Activated naive CD8-positive, alpha-beta T cell treated with anti-CD3 and anti-CD28 coated beads, Interleukin-2, amount 10 ng/mL, durations not matched to agents 7 days and 5 days (primary cell): ENCODE results near the gene NMNAT2. TPM values are rescaled to one million over a fixed set of nuclear protein-coding genes. Genes with fewer than 3 reads are reported as not detected.
"Not testable (repeated sequence)": the region's sequence is repeated elsewhere in the genome, so short reads cannot be mapped to it uniquely, and the experiment has no call there.

Source experiments
- ATAC-seq: fragments of 150-1000 bp; cut with Tn5 transposase; one replicate; pipeline ENCODE4 v1.10.0; 2021; ENCODE audit warnings: low read depth, moderate library complexity
- POLR2A ChIA-PET: fragments of 350-600 bp; sonication (Branson Sonifier 250); formaldehyde crosslinking; loops from one replicate; lab custom pipeline; 2021; ENCODE audit warnings: antibody characterized with exemption; lab: Charles Lee
- DNase-seq: peaks from one replicate; pipeline ENCODE4 v3.0.0; 2021
- H3K27ac Mint-ChIP-seq: one replicate; pipeline ENCODE4 v1.8.0; 2022; ENCODE audit warnings: mild to moderate bottlenecking, mixed read lengths
- H3K27me3 Mint-ChIP-seq: one replicate; pipeline ENCODE4 v1.8.0; 2022; ENCODE audit warnings: mild to moderate bottlenecking, moderate library complexity, mixed read lengths
- H3K36me3 Mint-ChIP-seq: one replicate; pipeline ENCODE4 v1.8.0; 2021; ENCODE audit warnings: mild to moderate bottlenecking, mixed read lengths
- H3K4me1 Mint-ChIP-seq: one replicate; pipeline ENCODE4 v1.8.0; 2021; ENCODE audit warnings: mixed read lengths
- H3K4me3 Mint-ChIP-seq: one replicate; pipeline ENCODE4 v1.8.0; 2022; ENCODE audit warnings: mild to moderate bottlenecking, moderate library complexity, mixed read lengths
- H3K9me3 Mint-ChIP-seq: one replicate; pipeline ENCODE4 v1.8.0; 2021; ENCODE audit warnings: mixed read lengths
- total RNA-seq, 2 experiments: library from RNA; stranded (reverse); gene quantifications; one replicate each; pipeline ENCODE4 v1.2.3, GENCODE V29; 2021

Gene NMNAT2
- total RNA-seq, 2 experiments from 2014 or later = not detected

GRCh38 chr1:183407474-183407873 lies 10.7 kb downstream of the NMNAT2 start:
- POLR2A ChIA-PET = no interaction called here
- no peak overlapping the region for H3K4me3 Mint-ChIP-seq
- no peak for DNase-seq
- no peak overlapping the region for H3K27ac Mint-ChIP-seq
- H3K9me3 Mint-ChIP-seq = peaks cover 2% of the 10 kb centered on the region
- no peak for ATAC-seq
- H3K36me3 Mint-ChIP-seq = no peaks in the 10 kb centered on the region
- H3K27me3 Mint-ChIP-seq = peaks cover 25% of the 10 kb centered on the region
- no peaks in the 10 kb centered on the region for H3K4me1 Mint-ChIP-seq

GRCh38 chr1:183404476-183404875 lies 13.7 kb downstream of the NMNAT2 start:
- no peaks in the 10 kb centered on the region for H3K36me3 Mint-ChIP-seq
- DNase-seq = no peak
- H3K4me3 Mint-ChIP-seq = no peak overlapping the region
- peaks cover 18% of the 10 kb centered on the region for H3K27me3 Mint-ChIP-seq
- no peak for ATAC-seq
- H3K9me3 Mint-ChIP-seq = peaks cover 1% of the 10 kb centered on the region
- no peak overlapping the region for H3K27ac Mint-ChIP-seq
- no peaks in the 10 kb centered on the region for H3K4me1 Mint-ChIP-seq
- POLR2A ChIA-PET = no interaction called here

DNA sequence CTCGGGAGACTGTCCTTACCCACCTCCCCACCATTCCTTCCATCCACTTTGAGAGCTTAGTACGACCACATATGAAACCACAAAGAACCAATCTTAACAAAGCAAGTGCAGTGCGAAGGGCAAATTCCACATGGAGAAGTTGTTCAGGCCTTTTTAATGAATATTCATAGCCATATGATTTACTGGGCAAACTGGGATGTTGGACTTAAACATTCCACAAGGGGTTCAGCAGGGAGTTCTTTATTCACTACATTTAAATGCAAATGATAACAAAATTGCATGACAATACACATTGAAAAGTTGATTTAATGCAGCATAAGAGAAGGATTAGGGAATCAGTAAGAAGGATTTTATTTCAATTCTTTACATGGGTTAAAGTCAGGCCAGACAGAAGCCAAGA lies 14.7 kb downstream of the NMNAT2 start:
- Mint-ChIP-seq H3K27ac (no peak overlapping the region), H3K36me3 (no peaks in the 10 kb centered on the region), H3K27me3 (peaks cover 18% of the 10 kb centered on the region), H3K4me1 (no peaks in the 10 kb centered on the region), H3K9me3 (peaks cover 1% of the 10 kb centered on the region), H3K4me3 (no peak overlapping the region)
- DNase-seq = no peak
- ATAC-seq = no peak
- POLR2A ChIA-PET = no interaction called here

DNA sequence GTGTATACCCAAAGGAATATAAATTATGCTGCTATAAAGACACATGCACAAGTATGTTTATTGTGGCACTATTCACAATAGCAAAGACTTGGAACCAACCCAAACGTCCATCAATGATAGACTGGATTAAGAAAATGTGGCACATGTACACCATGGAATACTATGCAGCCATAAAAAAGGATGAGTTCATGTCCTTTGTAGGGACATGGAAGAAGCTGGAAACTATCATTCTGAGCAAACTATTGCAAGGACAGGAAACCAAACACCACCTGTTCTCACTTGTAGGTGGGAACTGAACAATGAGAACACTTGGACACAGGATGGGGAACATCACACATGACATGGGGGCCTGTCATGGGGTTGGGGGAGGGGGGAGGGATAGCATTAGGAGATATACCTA lies 16.6 kb downstream of the NMNAT2 start:
- ATAC-seq, H3K9me3 Mint-ChIP-seq, H3K4me3 Mint-ChIP-seq, H3K4me1 Mint-ChIP-seq, DNase-seq, POLR2A ChIA-PET, H3K36me3 Mint-ChIP-seq, H3K27ac Mint-ChIP-seq: not testable (repeated sequence)
- H3K27me3 Mint-ChIP-seq = peaks cover 17% of the 10 kb centered on the region

DNA sequence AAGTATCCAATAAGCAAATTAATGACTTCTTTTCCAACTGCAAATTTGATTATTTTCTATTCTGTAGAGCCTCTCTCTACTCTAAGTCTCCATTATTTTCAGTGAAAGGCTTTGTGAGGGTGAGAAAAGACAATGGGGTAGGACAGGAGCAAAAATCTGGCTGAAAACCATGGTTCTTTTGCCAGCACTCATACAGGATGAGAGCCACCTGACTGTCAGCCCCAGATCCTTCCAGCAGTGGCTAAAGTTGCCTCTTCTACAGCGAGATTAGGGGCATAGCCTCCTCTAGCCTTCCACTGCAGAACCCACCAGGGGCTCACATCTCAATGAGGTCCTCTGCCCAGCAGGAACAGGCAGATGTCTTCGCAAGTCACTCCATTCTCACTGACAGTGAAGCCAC lies 23.7 kb downstream of the NMNAT2 start:
- H3K36me3 Mint-ChIP-seq = no peaks in the 10 kb centered on the region
- peaks cover 18% of the 10 kb centered on the region for H3K27me3 Mint-ChIP-seq
- POLR2A ChIA-PET = no interaction called here
- no peak for DNase-seq
- no peak overlapping the region for H3K4me3 Mint-ChIP-seq
- H3K27ac Mint-ChIP-seq = no peak overlapping the region
- no peaks in the 10 kb centered on the region for H3K9me3 Mint-ChIP-seq
- no peaks in the 10 kb centered on the region for H3K4me1 Mint-ChIP-seq
- ATAC-seq = no peak

DNA sequence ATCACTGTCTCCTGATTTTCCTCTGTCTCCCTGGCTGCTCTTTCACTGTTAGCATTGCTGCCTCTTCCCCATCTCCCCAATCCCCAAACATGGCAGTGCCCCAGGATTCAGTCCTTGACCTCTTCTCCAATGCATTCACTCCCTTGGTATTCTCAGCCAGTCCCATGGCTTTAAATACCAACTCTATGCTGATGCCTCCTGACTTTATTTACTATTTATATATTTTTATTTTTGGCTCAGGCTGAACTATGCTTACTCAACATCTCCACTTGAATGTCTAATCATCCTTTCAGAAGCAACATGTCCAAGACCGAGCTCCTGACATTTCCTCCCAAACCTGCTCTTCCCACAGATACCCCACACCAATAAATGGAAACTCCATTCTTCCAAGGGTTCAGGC lies 26.3 kb downstream of the NMNAT2 start:
- Mint-ChIP-seq H3K36me3 (no peaks in the 10 kb centered on the region), H3K4me1 (no peaks in the 10 kb centered on the region), H3K4me3 (no peak overlapping the region), H3K9me3 (no peaks in the 10 kb centered on the region), H3K27ac (no peak overlapping the region), H3K27me3 (peaks cover 31% of the 10 kb centered on the region)
- POLR2A ChIA-PET = no interaction called here
- DNase-seq = no peak
- no peak for ATAC-seq

DNA sequence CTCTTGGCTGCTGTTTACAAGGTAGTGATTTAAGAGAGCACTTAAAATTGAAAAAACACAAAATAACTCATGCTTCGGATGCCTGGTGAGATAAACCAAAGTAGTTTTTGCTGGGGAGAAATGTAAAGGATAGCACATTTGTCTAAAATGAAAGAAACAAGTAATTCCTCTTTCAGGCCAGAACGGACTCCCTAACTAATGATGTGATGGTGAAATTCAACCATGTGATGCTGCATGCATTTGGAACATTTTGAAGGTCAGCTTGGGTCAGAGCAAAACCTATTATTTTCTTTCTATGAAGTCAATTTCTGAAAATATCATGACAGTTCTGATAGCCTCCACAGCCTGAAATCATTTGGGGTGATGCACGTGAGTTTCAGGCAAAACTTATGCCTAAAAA lies 27.6 kb downstream of the NMNAT2 start:
- Mint-ChIP-seq H3K27me3 (peaks cover 30% of the 10 kb centered on the region), H3K4me1 (no peaks in the 10 kb centered on the region), H3K36me3 (no peaks in the 10 kb centered on the region), H3K27ac (no peak overlapping the region), H3K4me3 (no peak overlapping the region), H3K9me3 (no peaks in the 10 kb centered on the region)
- POLR2A ChIA-PET = no interaction called here
- DNase-seq = no peak
- ATAC-seq = no peak

DNA sequence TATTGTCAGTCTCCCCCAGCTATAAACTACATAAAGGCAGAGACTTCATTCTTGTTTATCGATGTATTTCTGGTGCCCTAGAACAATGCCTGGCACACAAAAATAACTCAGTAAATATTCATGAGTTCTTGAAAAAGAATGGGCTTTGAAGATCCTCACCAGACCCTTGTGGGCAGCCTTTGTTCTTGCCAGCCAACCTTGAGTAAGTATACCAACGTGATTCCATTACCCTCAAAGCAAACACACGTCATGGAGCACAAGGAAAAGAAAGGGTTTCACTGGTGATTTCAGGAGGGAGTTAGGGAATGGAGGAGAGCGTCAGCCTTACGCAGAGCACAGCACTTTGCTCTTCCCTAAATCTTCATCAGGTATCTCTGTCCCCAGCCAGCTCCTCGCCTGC lies 29.4 kb downstream of the NMNAT2 start:
- no peak overlapping the region for H3K4me3 Mint-ChIP-seq
- POLR2A ChIA-PET = no interaction called here
- H3K27me3 Mint-ChIP-seq = peaks cover 25% of the 10 kb centered on the region
- DNase-seq (no peak), ATAC-seq (no peak)
- H3K36me3 Mint-ChIP-seq = no peaks in the 10 kb centered on the region
- no peaks in the 10 kb centered on the region for H3K9me3 Mint-ChIP-seq
- no peaks in the 10 kb centered on the region for H3K4me1 Mint-ChIP-seq
- H3K27ac Mint-ChIP-seq = no peak overlapping the region

DNA sequence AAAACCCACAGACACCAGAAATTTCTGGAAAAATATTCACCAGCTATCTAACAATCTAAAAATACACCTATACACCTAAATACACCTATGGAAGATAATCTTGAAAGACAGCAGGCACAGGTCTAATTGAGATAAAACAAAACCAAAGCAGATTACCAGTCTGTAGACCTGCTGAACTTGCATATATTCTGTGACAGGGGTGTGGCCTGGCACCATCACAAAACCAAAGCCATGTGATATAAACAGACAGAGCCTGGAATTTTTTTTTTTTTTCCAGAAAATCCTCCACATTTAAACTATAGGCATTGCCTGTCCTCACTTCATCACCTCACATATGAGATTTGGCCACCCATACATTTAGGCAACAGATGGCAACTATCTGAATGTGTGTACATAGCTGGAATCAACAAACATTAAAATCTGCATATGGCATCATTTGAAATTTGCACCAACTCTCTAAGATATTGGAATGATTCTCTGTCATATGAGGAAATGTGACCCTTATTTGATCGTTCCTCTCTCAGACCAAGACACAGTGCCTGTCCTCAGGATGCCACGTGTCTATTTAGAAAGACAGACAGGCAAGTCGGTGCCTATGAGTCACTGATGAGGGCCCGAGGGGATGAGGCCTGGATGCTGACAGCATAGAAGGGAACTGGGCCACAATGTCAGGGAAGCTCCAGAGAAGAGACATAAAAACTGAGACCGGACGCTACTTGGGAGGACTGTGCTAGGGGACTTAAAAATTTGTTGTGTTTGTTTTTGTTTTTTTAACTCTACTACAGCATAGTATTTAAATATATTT lies 32.6 kb downstream of the NMNAT2 start:
- peaks cover 26% of the 10 kb centered on the region for H3K27me3 Mint-ChIP-seq
- no peak for DNase-seq
- H3K9me3 Mint-ChIP-seq = no peaks in the 10 kb centered on the region
- H3K4me1 Mint-ChIP-seq = no peaks in the 10 kb centered on the region
- no peak overlapping the region for H3K4me3 Mint-ChIP-seq
- H3K36me3 Mint-ChIP-seq = no peaks in the 10 kb centered on the region
- H3K27ac Mint-ChIP-seq = no peak overlapping the region
- POLR2A ChIA-PET = no interaction called here
- no peak for ATAC-seq

- H3K4me1 Mint-ChIP-seq = no peaks in the 10 kb centered on the region
- peaks cover 15% of the 10 kb centered on the region for H3K27me3 Mint-ChIP-seq
- ATAC-seq = no peak
- no peak overlapping the region for H3K27ac Mint-ChIP-seq
- no peaks in the 10 kb centered on the region for H3K36me3 Mint-ChIP-seq
- H3K4me3 Mint-ChIP-seq = no peak overlapping the region
- DNase-seq = no peak
- no peaks in the 10 kb centered on the region for H3K9me3 Mint-ChIP-seq
- POLR2A ChIA-PET = no interaction called here
These were observed 38.2 kb downstream of the NMNAT2 start for GRCh38 chr1:183379951-183380350.

DNA sequence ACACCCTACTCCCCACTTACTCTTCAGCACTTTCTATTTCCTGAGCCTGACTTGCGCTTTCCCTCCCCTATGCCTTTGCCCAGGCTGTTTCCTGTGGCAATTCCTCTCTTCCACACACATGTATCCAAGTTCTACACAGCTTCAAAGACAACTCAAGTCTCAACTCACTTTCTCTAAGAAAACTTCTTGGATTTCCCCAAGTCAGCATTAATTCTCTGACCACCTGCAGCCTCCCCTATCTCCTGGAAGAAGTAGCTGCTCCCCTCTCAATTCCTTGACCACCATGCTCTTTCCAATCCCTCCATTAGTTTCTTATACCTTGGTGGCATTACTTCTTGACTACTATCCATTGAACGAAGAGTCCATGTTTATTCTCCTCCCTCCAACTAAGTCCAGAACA lies 42.8 kb downstream of the NMNAT2 start:
- no peak overlapping the region for H3K27ac Mint-ChIP-seq
- no peaks in the 10 kb centered on the region for H3K4me1 Mint-ChIP-seq
- peaks cover 11% of the 10 kb centered on the region for H3K27me3 Mint-ChIP-seq
- no peaks in the 10 kb centered on the region for H3K36me3 Mint-ChIP-seq
- H3K4me3 Mint-ChIP-seq = no peak overlapping the region
- ATAC-seq = no peak
- H3K9me3 Mint-ChIP-seq = no peaks in the 10 kb centered on the region
- POLR2A ChIA-PET = no interaction called here
- DNase-seq = no peak

GRCh38 chr1:183374825-183375224 lies 43.4 kb downstream of the NMNAT2 start:
- Mint-ChIP-seq H3K27me3 (peaks cover 8% of the 10 kb centered on the region), H3K36me3 (no peaks in the 10 kb centered on the region), H3K9me3 (no peaks in the 10 kb centered on the region), H3K4me1 (no peaks in the 10 kb centered on the region), H3K4me3 (no peak overlapping the region), H3K27ac (no peak overlapping the region)
- DNase-seq = no peak
- ATAC-seq = no peak
- POLR2A ChIA-PET = no interaction called here

DNA sequence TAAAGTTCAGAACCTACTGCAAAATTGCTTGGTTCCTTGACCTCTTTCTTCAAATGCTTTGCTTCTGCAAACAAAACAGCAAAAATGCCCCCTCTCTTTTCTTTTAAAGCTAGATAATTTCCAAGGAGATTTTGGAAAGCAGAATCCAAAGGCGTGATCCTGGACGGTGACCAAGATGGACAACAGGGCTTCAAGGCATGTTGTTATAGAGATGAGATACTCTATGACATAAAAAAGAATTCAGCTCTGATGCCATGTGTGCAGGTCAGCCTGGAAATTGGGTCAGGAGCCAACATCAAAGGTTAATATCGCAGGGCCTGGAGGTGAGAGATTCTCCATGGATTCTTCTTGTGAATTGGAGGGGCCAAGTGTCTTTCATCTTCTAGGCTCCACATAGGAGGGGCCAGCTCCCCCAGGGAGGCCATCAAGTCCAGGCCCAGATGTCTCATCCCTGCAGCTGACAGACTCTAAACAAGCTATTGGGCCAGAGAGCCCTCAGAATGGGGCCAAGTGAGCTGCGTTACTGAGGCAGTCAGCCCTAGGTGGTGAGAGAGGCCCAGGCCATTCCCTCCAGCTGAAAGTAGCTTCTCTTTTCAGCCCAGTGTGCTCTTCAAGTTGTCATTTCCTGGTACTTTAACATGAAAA lies 45.5 kb downstream of the NMNAT2 start:
- H3K27ac Mint-ChIP-seq = no peak overlapping the region
- ATAC-seq = no peak
- H3K27me3 Mint-ChIP-seq = peaks cover 8% of the 10 kb centered on the region
- no peaks in the 10 kb centered on the region for H3K4me1 Mint-ChIP-seq
- no peaks in the 10 kb centered on the region for H3K36me3 Mint-ChIP-seq
- no peaks in the 10 kb centered on the region for H3K9me3 Mint-ChIP-seq
- POLR2A ChIA-PET = no interaction called here
- H3K4me3 Mint-ChIP-seq = no peak overlapping the region
- no peak for DNase-seq

DNA sequence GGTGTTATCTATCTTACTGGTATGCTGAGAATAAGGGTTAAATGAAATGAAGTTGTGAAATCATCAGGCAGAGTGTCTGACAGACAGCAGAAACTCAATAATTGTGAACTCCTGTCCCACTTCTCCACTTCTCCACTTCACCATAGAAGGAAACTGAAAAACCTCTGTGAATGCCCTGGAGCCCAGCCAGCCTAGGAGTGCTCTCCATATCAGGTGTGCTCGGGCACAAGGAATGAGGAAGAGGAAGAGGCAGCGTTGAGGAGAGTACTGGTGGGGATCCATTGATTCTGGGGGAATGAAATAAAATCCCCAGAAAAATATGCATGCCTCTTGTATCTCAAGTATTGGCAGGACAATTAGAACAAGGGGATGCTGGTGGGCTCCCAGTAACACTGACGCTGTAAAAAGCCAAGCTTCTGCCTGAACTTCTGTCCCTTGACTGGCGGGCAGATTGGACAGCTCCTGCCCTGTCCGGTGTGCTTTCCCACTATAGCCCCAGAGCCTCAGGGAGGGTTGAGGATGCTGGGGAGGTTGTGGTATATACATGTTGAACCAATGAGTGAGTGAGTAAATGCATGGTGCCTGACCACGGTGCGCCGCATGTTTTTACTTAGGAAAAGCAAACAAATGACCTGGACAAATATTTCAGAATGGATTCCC lies 47.7 kb downstream of the NMNAT2 start:
- no peak overlapping the region for H3K4me3 Mint-ChIP-seq
- no peaks in the 10 kb centered on the region for H3K36me3 Mint-ChIP-seq
- H3K27me3 Mint-ChIP-seq = peaks cover 6% of the 10 kb centered on the region
- ATAC-seq (no peak), DNase-seq (no peak)
- H3K27ac Mint-ChIP-seq = no peak overlapping the region
- POLR2A ChIA-PET = no interaction called here
- no peaks in the 10 kb centered on the region for H3K9me3 Mint-ChIP-seq
- no peaks in the 10 kb centered on the region for H3K4me1 Mint-ChIP-seq
